Measurements from ENCODE around the gene ABHD14A. TPM values are rescaled to one million over a fixed set of nuclear protein-coding genes. Genes with fewer than 3 reads are reported as not detected.

ABHD14A gene
- polyA plus RNA-seq, 1 donor (not counting 4 experiments of a cell fraction or from before 2014, with no cell fraction given), result 6.9 TPM

DNA sequence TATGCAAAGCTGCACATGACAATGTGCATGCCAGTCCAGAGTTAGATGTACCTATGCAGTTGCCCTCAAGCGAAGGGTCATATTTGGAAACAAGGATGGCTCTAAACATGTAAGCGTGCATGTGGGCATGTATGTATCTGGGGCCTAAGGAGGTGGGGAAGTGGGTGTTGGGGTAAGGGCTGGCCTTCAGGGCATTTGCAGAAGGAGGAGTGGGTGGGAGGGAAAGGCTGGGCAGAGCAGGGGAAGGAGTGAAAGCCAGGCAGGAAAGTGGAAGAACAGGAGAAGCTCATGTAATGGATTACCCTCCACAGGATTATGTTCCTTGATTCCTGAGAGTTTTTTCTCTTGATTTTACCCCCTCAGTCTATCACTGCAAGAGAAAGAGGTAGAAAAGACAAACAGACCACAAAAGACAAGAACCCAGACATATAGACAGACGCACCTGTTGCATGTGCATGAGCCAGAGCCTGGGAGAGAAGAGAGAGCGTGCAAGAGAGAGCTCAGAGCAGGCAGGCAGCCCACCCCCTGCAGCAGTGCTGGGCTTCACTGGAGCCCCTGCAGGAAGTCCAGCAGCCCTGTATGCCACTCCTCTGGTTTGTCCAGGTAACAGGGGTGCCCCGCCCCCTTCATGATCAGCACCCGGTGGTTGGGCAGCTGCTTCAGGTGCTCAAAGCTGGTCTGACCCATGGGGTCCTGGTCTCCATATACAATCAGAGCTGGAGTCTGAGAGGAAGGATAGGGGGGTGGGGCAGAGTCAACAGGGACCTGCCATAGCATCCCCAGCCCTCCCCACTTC lies 5.8 kb upstream of the ABHD14A start:
- no peak overlapping the region for H3K27ac ChIP-seq (ENCODE audit: control insufficient read depth, insufficient read depth, low read length)
- H4K20me1 ChIP-seq (ENCODE audit: control insufficient read depth, extremely low read depth, insufficient read depth, low read length), result no peaks in the 10 kb centered on the region
- no peak overlapping the region for H3K9ac ChIP-seq (ENCODE audit: control insufficient read depth, extremely low read depth, insufficient read depth, low read length)
- H3K9me3 ChIP-seq (ENCODE audit: control insufficient read depth, low read depth, low read length), result no peaks in the 10 kb centered on the region
- TF ChIP-seq CTCF (optimal IDR thresholded peaks at IDR 0.05 in 1 of 3, IDR thresholded peaks at IDR 0.05 in 1 of 3, conservative IDR thresholded peaks at IDR 0.05 in 1 of 3; ENCODE audit: extremely low read depth in 1 of 3, insufficient read depth in 2 of 3, low read length in 3 of 3), result no peak
- no peak for TF ChIP-seq EZH2 (IDR thresholded peaks at IDR 0.05; ENCODE audit: low read length)
- H3K4me3 ChIP-seq (ENCODE audit: control insufficient read depth in 2 of 3, extremely low read depth in 1 of 3, insufficient read depth in 2 of 3, low read depth in 1 of 3, low read length in 3 of 3), result no peak overlapping the region
- FAIRE-seq (peak; percentile 44), DNase-seq (ENCODE audit: low read depth, low spot score) (no peak)
- no peaks in the 10 kb centered on the region for H3K9me1 ChIP-seq (ENCODE audit: control insufficient read depth, extremely low read depth, insufficient read depth, low read length)
- no peaks in the 10 kb centered on the region for H3K27me3 ChIP-seq (ENCODE audit: control insufficient read depth, extremely low read depth, insufficient read depth, low read length)
- peaks cover 20% of the 10 kb centered on the region for H3K4me1 ChIP-seq (ENCODE audit: control insufficient read depth, extremely low read depth, insufficient read depth, low read length)
- dilution Hi-C loops (cut with MboI; ENCODE audit: extremely low pct_ligation_motif_present, low sequenced_read_pairs), result no loop called here
- no peak overlapping the region for H3K4me2 ChIP-seq (ENCODE audit: control insufficient read depth, extremely low read depth, insufficient read depth, low read depth, low read length)
- no peak overlapping the region for H2AFZ ChIP-seq (ENCODE audit: control insufficient read depth, low read length)
- H3K79me2 ChIP-seq (ENCODE audit: control insufficient read depth, insufficient read depth, low read length), result peaks cover 4% of the 10 kb centered on the region
- H3K36me3 ChIP-seq (ENCODE audit: control insufficient read depth in 2 of 2, extremely low read depth in 1 of 2, insufficient read depth in 2 of 2, low read length in 2 of 2), result peaks cover 0 to 1% of the 10 kb centered on the region in 2 experiments

DNA sequence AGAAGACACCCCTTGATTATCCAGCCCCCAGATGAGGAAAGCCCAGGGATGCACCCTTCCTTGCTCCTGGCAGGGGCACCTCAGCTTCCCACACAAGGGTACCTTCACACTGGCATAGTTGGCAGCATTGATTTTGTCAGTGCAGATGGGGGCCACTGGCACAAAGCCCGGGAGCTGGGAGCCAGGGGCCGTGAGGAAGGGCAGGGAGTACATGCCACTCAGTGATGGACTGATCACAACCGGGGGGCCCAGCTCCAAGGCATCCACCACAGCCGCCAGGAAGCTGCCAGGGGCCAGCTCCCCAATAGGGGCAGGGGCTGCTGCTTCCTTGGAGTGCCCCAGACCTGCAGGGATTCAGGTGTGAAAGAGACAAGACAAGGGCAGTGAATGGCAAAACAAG lies 5.0 kb upstream of the ABHD14A start:
- dilution Hi-C loops (cut with MboI; ENCODE audit: extremely low pct_ligation_motif_present, low sequenced_read_pairs), result no loop called here
- Histone ChIP-seq H3K27ac (ENCODE audit: control insufficient read depth, insufficient read depth, low read length) (no peak overlapping the region), H3K27me3 (ENCODE audit: control insufficient read depth, extremely low read depth, insufficient read depth, low read length) (no peaks in the 10 kb centered on the region), H3K9me3 (ENCODE audit: control insufficient read depth, low read depth, low read length) (no peaks in the 10 kb centered on the region), H2AFZ (ENCODE audit: control insufficient read depth, low read length) (no peak overlapping the region), H3K4me3 (ENCODE audit: control insufficient read depth in 2 of 3, extremely low read depth in 1 of 3, insufficient read depth in 2 of 3, low read depth in 1 of 3, low read length in 3 of 3) (no peak overlapping the region), H3K36me3 (ENCODE audit: control insufficient read depth in 2 of 2, extremely low read depth in 1 of 2, insufficient read depth in 2 of 2, low read length in 2 of 2) (no peaks in the 10 kb centered on the region), H3K79me2 (ENCODE audit: control insufficient read depth, insufficient read depth, low read length) (peaks cover 4% of the 10 kb centered on the region), H3K4me2 (ENCODE audit: control insufficient read depth, extremely low read depth, insufficient read depth, low read depth, low read length) (no peak overlapping the region), H3K9ac (ENCODE audit: control insufficient read depth, extremely low read depth, insufficient read depth, low read length) (no peak overlapping the region), H3K9me1 (ENCODE audit: control insufficient read depth, extremely low read depth, insufficient read depth, low read length) (no peaks in the 10 kb centered on the region), H4K20me1 (ENCODE audit: control insufficient read depth, extremely low read depth, insufficient read depth, low read length) (no peaks in the 10 kb centered on the region), H3K4me1 (ENCODE audit: control insufficient read depth, extremely low read depth, insufficient read depth, low read length) (peaks cover 28% of the 10 kb centered on the region)
- TF ChIP-seq CTCF (optimal IDR thresholded peaks at IDR 0.05 in 1 of 3, IDR thresholded peaks at IDR 0.05 in 1 of 3, conservative IDR thresholded peaks at IDR 0.05 in 1 of 3; ENCODE audit: extremely low read depth in 1 of 3, insufficient read depth in 2 of 3, low read length in 3 of 3), result no peak
- no peak for TF ChIP-seq EZH2 (IDR thresholded peaks at IDR 0.05; ENCODE audit: low read length)
- FAIRE-seq (no peak), DNase-seq (ENCODE audit: low read depth, low spot score) (no peak)

Measured in keratinocyte (primary cell).